ENCODE results near the gene IFRD2. TPM values are rescaled to one million over a fixed set of nuclear protein-coding genes. Genes with fewer than 3 reads are reported as not detected.
"Not testable (repeated sequence)": the region's sequence is repeated elsewhere in the genome, so short reads cannot be mapped to it uniquely, and the experiment has no call there.

The IFRD2 gene
- total and polyA plus RNA-seq, 10 donors, result 40.2 to 76.7 (median 56.3) TPM

DNA sequence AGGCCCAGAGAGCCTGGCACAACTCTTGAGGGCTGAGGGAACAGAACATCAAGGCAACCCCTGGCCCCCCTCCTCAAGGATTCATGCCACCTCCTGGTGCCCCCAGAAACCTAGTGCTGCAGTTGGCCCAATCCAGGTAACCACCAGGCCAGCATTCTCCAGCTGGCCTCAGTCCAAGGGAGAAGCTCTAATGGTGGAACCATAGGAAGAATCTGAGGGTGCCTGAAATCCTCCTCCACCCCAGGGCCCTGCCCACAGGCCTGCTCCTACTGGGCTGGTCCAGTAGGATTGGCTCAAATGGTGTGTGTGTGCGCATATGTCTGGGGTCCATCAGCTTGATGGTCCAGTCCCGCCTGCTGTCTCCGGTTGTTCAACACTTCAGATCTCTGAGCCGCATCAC is 22.6 kb upstream of the IFRD2 start:
- peaks cover 6 to 73% (median 49%) of the 10 kb centered on the region in 6 donors for H3K4me1 ChIP-seq
- H3K27ac ChIP-seq, result peak overlapping the region in 5 of 8 donors; percentile 13 to 93 (median 50)
- no peaks in the 10 kb centered on the region for H3K27me3 ChIP-seq (replicated peaks in 1 of 7)
- TF ChIP-seq POLR2AphosphoS5 (IDR thresholded peaks at IDR 0.05) (peak in 2 of 3 donors; percentile 48 to 67), POLR2A (IDR thresholded peaks at IDR 0.05) (no peak)
- H3K36me3 ChIP-seq, result peaks cover 2 to 53% (median 24%) of the 10 kb centered on the region in 6 donors
- H3K9me3 ChIP-seq, result no peaks in the 10 kb centered on the region
- intact Hi-C loops (cut with DNase I; ENCODE audit: low total_unique reads), result no loop called here
- H3K4me3 ChIP-seq, result peak overlapping the region in 1 of 8 donors; percentile 11
- no peak for DNase-seq
- 91 to 96% (median 91%) methylated on average over 4 of the region's 4 CpGs for WGBS, 5 donors

DNA sequence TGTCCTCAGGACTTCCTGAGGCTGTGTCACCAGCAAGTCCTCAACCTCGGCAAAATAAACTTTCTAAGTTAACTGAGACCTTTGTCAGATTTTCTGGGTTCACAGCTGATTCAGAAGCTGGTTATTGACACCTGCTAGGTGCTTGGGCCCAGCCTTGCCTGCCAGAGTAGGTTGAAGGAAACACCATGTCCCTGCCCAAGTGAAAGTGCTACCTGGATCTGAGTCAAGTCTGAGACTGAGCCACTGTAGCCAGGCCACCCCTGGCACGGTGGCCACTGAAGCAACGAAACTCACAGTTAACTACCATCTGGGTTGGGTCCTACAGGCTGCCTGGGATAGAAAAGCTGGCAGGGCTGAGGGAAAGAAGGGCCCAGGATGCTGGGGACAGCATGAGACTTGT is 22.1 kb upstream of the IFRD2 start:
- intact Hi-C loops (cut with DNase I; ENCODE audit: low total_unique reads), result no loop called here
- H3K27me3 ChIP-seq (replicated peaks in 1 of 7), result no peaks in the 10 kb centered on the region
- WGBS, 5 donors, result 56 to 85% (median 77%) methylated on average over 3 of the region's 3 CpGs
- no peaks in the 10 kb centered on the region for H3K9me3 ChIP-seq
- H3K4me3 ChIP-seq, result peak overlapping the region in 1 of 8 donors; percentile 11
- DNase-seq, result no peak
- H3K36me3 ChIP-seq, result peaks cover 2 to 53% (median 20%) of the 10 kb centered on the region in 6 donors
- TF ChIP-seq POLR2AphosphoS5 (IDR thresholded peaks at IDR 0.05), result peak in 1 of 3 donors; percentile 44
- no peak for TF ChIP-seq POLR2A (IDR thresholded peaks at IDR 0.05)
- TF ChIP-seq, protein P1, sequence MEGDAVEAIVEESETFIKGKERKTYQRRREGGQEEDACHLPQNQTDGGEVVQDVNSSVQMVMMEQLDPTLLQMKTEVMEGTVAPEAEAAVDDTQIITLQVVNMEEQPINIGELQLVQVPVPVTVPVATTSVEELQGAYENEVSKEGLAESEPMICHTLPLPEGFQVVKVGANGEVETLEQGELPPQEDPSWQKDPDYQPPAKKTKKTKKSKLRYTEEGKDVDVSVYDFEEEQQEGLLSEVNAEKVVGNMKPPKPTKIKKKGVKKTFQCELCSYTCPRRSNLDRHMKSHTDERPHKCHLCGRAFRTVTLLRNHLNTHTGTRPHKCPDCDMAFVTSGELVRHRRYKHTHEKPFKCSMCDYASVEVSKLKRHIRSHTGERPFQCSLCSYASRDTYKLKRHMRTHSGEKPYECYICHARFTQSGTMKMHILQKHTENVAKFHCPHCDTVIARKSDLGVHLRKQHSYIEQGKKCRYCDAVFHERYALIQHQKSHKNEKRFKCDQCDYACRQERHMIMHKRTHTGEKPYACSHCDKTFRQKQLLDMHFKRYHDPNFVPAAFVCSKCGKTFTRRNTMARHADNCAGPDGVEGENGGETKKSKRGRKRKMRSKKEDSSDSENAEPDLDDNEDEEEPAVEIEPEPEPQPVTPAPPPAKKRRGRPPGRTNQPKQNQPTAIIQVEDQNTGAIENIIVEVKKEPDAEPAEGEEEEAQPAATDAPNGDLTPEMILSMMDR (IDR thresholded peaks at IDR 0.05 in 8 of 11, conservative IDR thresholded peaks at IDR 0.05 in 3 of 11), result no peak
- H3K4me1 ChIP-seq, result peaks cover 6 to 72% (median 47%) of the 10 kb centered on the region in 6 donors
- H3K27ac ChIP-seq, result peak overlapping the region in 6 of 8 donors; percentile 6 to 93 (median 47)

DNA sequence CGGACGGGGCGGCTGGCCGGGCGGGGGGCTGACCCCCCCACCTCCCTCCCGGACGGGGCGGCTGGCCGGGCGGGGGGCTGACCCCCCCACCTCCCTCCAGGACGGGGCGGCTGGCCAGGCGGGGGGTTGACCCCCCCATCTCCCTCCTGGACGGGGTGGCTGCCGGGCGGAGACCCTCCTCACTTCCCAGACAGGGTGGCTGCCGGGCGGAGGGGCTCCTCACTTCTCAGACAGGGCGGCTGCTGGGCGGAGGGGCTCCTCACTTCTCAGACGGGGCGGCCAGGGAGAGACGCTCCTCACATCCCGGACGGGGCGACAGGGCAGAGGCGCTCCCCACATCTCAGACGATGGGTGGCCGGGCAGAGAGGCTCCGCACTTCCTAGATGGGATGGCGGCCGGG is 19.8 kb upstream of the IFRD2 start:
- peaks cover 0 to 46% (median 3%) of the 10 kb centered on the region in 6 donors for H3K36me3 ChIP-seq
- H3K4me1 ChIP-seq, result peaks cover 6 to 49% (median 26%) of the 10 kb centered on the region in 6 donors
- H3K9me3 ChIP-seq, result peaks cover 0 to 20% (median 14%) of the 10 kb centered on the region in 8 donors
- intact Hi-C loops (cut with DNase I; ENCODE audit: low total_unique reads); DNase-seq; H3K27me3 ChIP-seq (replicated peaks in 1 of 7): not testable (repeated sequence)
- WGBS, 5 donors, result 80 to 97% (median 83%) methylated on average over 6 to 32 of the region's 32 CpGs; no CpG with 5 or more reads in 1 of the 5 donors
- peak overlapping the region in 6 of 8 donors; percentile 14 to 64 (median 36) for H3K4me3 ChIP-seq
- peak overlapping the region in 6 of 8 donors; percentile 43 to 88 (median 82) for H3K27ac ChIP-seq

DNA sequence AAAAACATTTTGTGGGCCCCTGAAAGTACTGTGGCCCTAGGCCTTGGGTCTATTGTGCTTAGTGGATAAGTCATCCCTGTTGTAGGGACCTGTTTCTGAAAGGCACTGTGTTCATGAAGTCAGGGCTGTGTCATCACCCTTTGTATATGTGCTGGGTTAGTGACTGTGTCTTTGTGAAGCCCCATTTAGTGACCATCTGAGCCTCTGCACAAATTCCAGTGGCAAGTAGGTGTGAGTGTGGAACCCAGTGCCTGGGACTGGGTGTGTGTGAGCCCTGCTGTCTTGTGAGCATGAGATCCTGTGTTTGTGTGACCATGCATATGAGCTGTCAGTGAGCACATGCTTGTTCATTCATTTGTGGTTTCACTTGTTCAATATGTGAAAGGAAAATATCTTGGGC is 12.4 kb upstream of the IFRD2 start:
- intact Hi-C loops (cut with DNase I; ENCODE audit: low total_unique reads), result no loop called here
- no peak overlapping the region for H3K4me3 ChIP-seq
- peaks cover 0 to 20% (median 14%) of the 10 kb centered on the region in 8 donors for H3K9me3 ChIP-seq
- H3K4me1 ChIP-seq, result peaks cover 7 to 62% (median 32%) of the 10 kb centered on the region in 6 donors
- peak overlapping the region in 4 of 8 donors; percentile 3 to 38 (median 20) for H3K27ac ChIP-seq
- no peak for DNase-seq
- H3K27me3 ChIP-seq (replicated peaks in 1 of 7), result no peaks in the 10 kb centered on the region
- peaks cover 0 to 19% (median 3%) of the 10 kb centered on the region in 6 donors for H3K36me3 ChIP-seq
- TF ChIP-seq POLR2AphosphoS5 (IDR thresholded peaks at IDR 0.05) (peak in 1 of 3 donors; percentile 51), POLR2A (IDR thresholded peaks at IDR 0.05) (no peak)

DNA sequence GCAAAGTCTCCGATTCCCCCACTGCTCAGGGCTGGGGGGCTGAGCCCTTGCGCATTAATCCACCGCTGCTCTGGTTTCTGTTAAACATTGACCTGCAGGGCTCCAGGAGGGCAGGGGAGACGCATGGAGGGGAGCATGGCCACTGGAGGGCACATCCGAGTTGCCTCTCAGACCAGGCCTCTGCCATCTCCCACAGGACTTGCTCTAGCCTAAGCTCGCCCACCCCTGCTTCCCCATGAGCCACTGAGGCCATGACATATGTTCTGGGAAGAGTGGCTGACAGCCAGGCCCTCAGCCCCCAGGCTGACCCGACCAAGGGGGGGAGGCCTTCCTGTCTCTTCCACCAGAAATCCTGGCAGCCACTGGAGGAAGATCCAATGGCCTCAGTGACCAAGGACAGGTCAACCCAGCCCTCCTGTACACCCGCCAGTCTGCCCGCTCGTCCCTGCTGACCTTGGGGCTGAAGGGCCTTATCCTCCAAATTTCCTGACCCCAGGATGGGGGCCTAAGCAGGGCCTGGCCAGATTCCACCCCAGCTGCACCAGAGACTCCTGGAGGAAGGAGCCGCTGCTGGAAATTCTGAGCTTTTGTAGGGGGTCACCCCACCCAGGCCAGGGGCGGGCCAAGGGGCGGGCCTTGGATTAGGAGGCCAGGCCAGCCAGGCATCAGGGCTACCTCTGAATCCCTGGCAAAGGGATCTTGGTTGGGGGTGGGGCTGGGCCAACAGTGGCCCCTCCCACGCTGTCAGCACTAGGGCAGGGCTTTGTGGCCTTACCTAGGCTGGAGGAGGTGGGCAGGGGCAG is 11.0 kb upstream of the IFRD2 start, which contains the start of gene HYAL1:
TSS of gene HYAL1 (minus strand) at position 562 of the 803 bp plus-strand sequence. CDS start 618 bp downstream, outside the sequence.
- 38 to 73% (median 56%) methylated on average over 9 to 14 of the region's 14 CpGs for WGBS, 5 donors
- TF ChIP-seq, protein P1 (IDR thresholded peaks at IDR 0.05 in 8 of 11, conservative IDR thresholded peaks at IDR 0.05 in 3 of 11), result peak in 1 of 11 experiments; percentile 34
- TF ChIP-seq POLR2AphosphoS5 (IDR thresholded peaks at IDR 0.05) (peak; percentile 86 to 88 (median 86)), POLR2A (IDR thresholded peaks at IDR 0.05) (no peak)
- no peaks in the 10 kb centered on the region for H3K27me3 ChIP-seq (replicated peaks in 1 of 7)
- H3K27ac ChIP-seq, result peak within 1 kb of the TSS; percentile 2 to 98 (median 94)
- peaks cover 0 to 10% (median 5%) of the 10 kb centered on the region in 8 donors for H3K9me3 ChIP-seq
- H3K4me1 ChIP-seq, result peaks cover 14 to 70% (median 38%) of the 10 kb centered on the region in 6 donors
- peaks cover 0 to 8% (median 0%) of the 10 kb centered on the region in 6 donors for H3K36me3 ChIP-seq
- peak; percentile 91 for DNase-seq
- intact Hi-C loops (cut with DNase I; ENCODE audit: low total_unique reads), result no loop called here
- H3K4me3 ChIP-seq, result peak within 1 kb of the TSS; percentile 6 to 90 (median 34)

Measured in spleen (tissue), 11 donors.